Ishikawa (cell line): Measurements from ENCODE around the gene TYMP.

Source experiments
- CEBPB ChIP-seq: IDR thresholded peaks from 2 replicates; pipeline ENCODE4 v1.6.1; 2012
- CREB1 ChIP-seq: IDR thresholded peaks from 2 replicates; pipeline ENCODE4 v1.6.1; 2012; ENCODE audit warnings: low read depth
- EGR1 ChIP-seq: IDR thresholded peaks from 2 replicates; pipeline ENCODE4 v1.6.1; 2012
- EP300 ChIP-seq: IDR thresholded peaks from 2 replicates; pipeline ENCODE4 v1.6.1; 2012; ENCODE audit warnings: borderline replicate concordance
- FOXM1 ChIP-seq: IDR thresholded peaks from 2 replicates; pipeline ENCODE4 v1.6.1; 2012; ENCODE audit warnings: low read depth, borderline replicate concordance
- MAX ChIP-seq: IDR thresholded peaks from 2 replicates; pipeline ENCODE4 v1.6.1; 2012
- NFIC ChIP-seq: IDR thresholded peaks from 2 replicates; pipeline ENCODE4 v1.6.1; 2012
- RAD21 ChIP-seq: IDR thresholded peaks from 2 replicates; pipeline ENCODE4 v1.6.1; 2012; ENCODE audit warnings: low read depth
- REST ChIP-seq: IDR thresholded peaks from 2 replicates; pipeline ENCODE4 v1.6.1; 2012; ENCODE audit warnings: low read depth, mild to moderate bottlenecking
- TAF1 ChIP-seq: IDR thresholded peaks from 2 replicates; pipeline ENCODE4 v1.6.1; 2012; ENCODE audit warnings: low read depth, mild to moderate bottlenecking
- TCF12 ChIP-seq: IDR thresholded peaks from 2 replicates; pipeline ENCODE4 v1.6.1; 2012; ENCODE audit warnings: low read depth
- TEAD4 ChIP-seq: IDR thresholded peaks from 2 replicates; pipeline ENCODE4 v1.6.1; 2012
- USF1 ChIP-seq: IDR thresholded peaks from 2 replicates; pipeline ENCODE4 v1.6.1; 2012
- YY1 ChIP-seq: IDR thresholded peaks from 2 replicates; pipeline ENCODE4 v1.6.1; 2012; ENCODE audit warnings: low read depth
- ZBTB7A ChIP-seq: IDR thresholded peaks from 2 replicates; pipeline ENCODE4 v1.6.1; 2012; ENCODE audit warnings: low read depth

TYMP gene

GRCh38 chr22:50523458-50523805, 6.4 kb downstream of the TYMP start:
- TF ChIP-seq RAD21 (no peak), MAX (no peak), NFIC (no peak), REST (no peak), USF1 (no peak), FOXM1 (no peak), YY1 (no peak), EGR1 (no peak), CREB1 (no peak), TCF12 (no peak), TAF1 (no peak), ZBTB7A (no peak)

DNA sequence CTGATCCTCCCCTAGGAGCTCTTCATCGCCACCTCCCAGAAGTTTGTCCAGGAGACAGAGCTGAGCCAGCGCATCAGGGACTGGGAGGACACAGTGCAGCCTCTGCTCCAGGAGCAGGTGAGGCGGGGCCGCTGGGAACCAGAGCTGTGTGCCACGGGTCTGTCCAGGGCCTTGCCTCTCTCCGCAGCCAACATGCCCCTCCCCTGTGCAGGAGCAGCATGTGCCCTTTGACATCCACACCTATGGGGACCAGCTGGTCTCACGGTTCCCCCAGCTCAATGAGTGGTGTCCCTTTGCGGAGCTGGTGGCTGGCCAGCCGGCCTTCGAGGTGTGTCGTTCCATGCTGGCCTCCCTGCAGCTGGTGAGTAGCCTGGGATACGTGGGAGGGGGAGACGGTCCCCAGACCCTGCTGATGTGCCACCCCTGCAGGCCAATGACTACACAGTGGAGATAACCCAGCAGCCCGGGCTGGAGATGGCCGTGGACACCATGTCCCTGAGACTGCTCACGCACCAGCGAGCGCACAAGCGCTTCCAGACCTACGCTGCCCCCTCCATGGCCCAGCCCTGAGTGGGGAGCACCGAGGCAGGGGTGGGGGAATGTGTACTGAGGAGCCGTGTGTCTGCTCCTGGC, 6.9 kb downstream of the TYMP start:
- TF ChIP-seq YY1 (no peak), RAD21 (no peak), ZBTB7A (no peak), REST (no peak), FOXM1 (no peak), USF1 (no peak), TEAD4 (no peak), TAF1 (no peak), TCF12 (no peak), CEBPB (no peak), MAX (no peak), CREB1 (no peak), EP300 (no peak), EGR1 (no peak), NFIC (no peak)

GRCh38 chr22:50522208-50522805, 7.5 kb downstream of the TYMP start:
- TF ChIP-seq RAD21 (no peak), USF1 (no peak), MAX (no peak), REST (no peak), EGR1 (no peak), CEBPB (no peak), NFIC (no peak), EP300 (no peak), YY1 (no peak), FOXM1 (no peak), CREB1 (no peak), ZBTB7A (no peak)

GRCh38 chr22:50521710-50522109, 8.1 kb downstream of the TYMP start:
- TF ChIP-seq TEAD4 (no peak), CREB1 (no peak), CEBPB (no peak), NFIC (no peak), RAD21 (no peak), MAX (no peak), TCF12 (no peak), YY1 (no peak), ZBTB7A (no peak), REST (no peak), EGR1 (no peak)
